Bronchial epithelial cell (primary cell): ENCODE measurements around the gene NELL1. TPM values are rescaled to one million over a fixed set of nuclear protein-coding genes. Genes with fewer than 3 reads are reported as not detected.

Source experiments
- DNase-seq: peaks from one replicate; pipeline ENCODE4 v3.0.0-alpha.2; 2010; ENCODE audit warnings: low read depth
- FAIRE-seq: peaks from 2 replicates; lab custom pipeline; 2011; peaks lifted over from hg19 to GRCh38; lab: Jason Lieb, UNC
- H3K27me3 ChIP-seq: 2 replicates; pipeline ENCODE4 v1.5.1; 2011; ENCODE audit warnings: low read length; ENCODE audit not compliant: control insufficient read depth, insufficient read depth
- H3K36me3 ChIP-seq: 2 replicates; pipeline ENCODE4 v1.5.1; 2011; ENCODE audit warnings: low read length; ENCODE audit not compliant: control insufficient read depth, insufficient read depth
- H3K4me3 ChIP-seq: 2 replicates; pipeline ENCODE4 v1.5.1; 2011; ENCODE audit warnings: mild to moderate bottlenecking, low read depth, low read length, control low read depth
- total RNA-seq: library from RNA; depleted of rRNA; stranded (reverse); fragments of >200 nt; gene quantifications from 2 replicates; pipeline ENCODE4 v1.2.1, GENCODE V29; 2014
- TF ChIP-seq, protein P1 (sequence below): IDR thresholded peaks from 2 replicates; pipeline ENCODE4 v1.5.1; 2011; ENCODE audit warnings: mild to moderate bottlenecking, moderate library complexity, low read length, control low read depth, inconsistent platforms; ENCODE audit not compliant: insufficient read depth, severe bottlenecking

Gene NELL1
- total RNA-seq, 1 donor from 2014 or later: not detected

- no peak for FAIRE-seq
- TF ChIP-seq, protein P1, sequence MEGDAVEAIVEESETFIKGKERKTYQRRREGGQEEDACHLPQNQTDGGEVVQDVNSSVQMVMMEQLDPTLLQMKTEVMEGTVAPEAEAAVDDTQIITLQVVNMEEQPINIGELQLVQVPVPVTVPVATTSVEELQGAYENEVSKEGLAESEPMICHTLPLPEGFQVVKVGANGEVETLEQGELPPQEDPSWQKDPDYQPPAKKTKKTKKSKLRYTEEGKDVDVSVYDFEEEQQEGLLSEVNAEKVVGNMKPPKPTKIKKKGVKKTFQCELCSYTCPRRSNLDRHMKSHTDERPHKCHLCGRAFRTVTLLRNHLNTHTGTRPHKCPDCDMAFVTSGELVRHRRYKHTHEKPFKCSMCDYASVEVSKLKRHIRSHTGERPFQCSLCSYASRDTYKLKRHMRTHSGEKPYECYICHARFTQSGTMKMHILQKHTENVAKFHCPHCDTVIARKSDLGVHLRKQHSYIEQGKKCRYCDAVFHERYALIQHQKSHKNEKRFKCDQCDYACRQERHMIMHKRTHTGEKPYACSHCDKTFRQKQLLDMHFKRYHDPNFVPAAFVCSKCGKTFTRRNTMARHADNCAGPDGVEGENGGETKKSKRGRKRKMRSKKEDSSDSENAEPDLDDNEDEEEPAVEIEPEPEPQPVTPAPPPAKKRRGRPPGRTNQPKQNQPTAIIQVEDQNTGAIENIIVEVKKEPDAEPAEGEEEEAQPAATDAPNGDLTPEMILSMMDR: no peak
Measured at GRCh38 chr11:21485426-21485825, 816.0 kb downstream of the NELL1 start.

GRCh38 chr11:21489416-21490115, 820.2 kb downstream of the NELL1 start:
- no peaks in the 10 kb centered on the region for H3K36me3 ChIP-seq
- FAIRE-seq (no peak), DNase-seq (no peak)
- H3K4me3 ChIP-seq: no peak overlapping the region
- TF ChIP-seq, protein P1: no peak
- no peaks in the 10 kb centered on the region for H3K27me3 ChIP-seq

More at GRCh38 chr11:21485426-21485825, 816.0 kb downstream of the NELL1 start:
- H3K4me3 ChIP-seq: no peak overlapping the region
- H3K36me3 ChIP-seq: no peaks in the 10 kb centered on the region
- no peak for DNase-seq
- no peaks in the 10 kb centered on the region for H3K27me3 ChIP-seq

DNA sequence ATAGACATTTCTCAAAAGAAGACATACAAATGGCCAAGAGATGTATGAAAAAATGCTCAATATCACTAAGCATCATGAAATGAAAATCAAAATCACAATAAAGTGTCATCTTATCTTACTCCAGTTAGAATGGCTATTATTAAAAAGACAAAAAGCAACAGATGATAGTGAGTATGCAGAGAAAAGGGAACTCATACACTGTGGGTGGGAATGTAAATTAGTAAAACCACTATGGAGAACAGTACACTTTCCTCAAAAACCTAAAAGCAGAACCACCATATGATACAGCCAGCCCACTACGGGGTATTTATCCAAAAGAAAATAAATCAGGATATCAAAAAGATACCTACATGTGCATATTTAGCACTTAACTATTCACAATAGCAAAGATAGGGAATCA, 823.5 kb downstream of the NELL1 start:
- H3K4me3 ChIP-seq: no peak overlapping the region
- DNase-seq (no peak), FAIRE-seq (no peak)
- H3K27me3 ChIP-seq: no peaks in the 10 kb centered on the region
- H3K36me3 ChIP-seq: no peaks in the 10 kb centered on the region
- TF ChIP-seq, protein P1: no peak

GRCh38 chr11:21494946-21495345, 825.6 kb downstream of the NELL1 start:
- H3K36me3 ChIP-seq: no peaks in the 10 kb centered on the region
- TF ChIP-seq, protein P1: no peak
- FAIRE-seq (no peak), DNase-seq (no peak)
- H3K27me3 ChIP-seq: no peaks in the 10 kb centered on the region
- no peak overlapping the region for H3K4me3 ChIP-seq

GRCh38 chr11:21495879-21496278, 826.5 kb downstream of the NELL1 start:
- DNase-seq (no peak), FAIRE-seq (no peak)
- H3K27me3 ChIP-seq: no peaks in the 10 kb centered on the region
- no peaks in the 10 kb centered on the region for H3K36me3 ChIP-seq
- no peak overlapping the region for H3K4me3 ChIP-seq
- TF ChIP-seq, protein P1: no peak

- TF ChIP-seq, protein P1: no peak
- no peak overlapping the region for H3K4me3 ChIP-seq
- H3K36me3 ChIP-seq: no peaks in the 10 kb centered on the region
- no peaks in the 10 kb centered on the region for H3K27me3 ChIP-seq
- DNase-seq (no peak), FAIRE-seq (no peak)
Measured at GRCh38 chr11:21501245-21501644, 831.9 kb downstream of the NELL1 start.
